ENCODE measurements around the gene SH3RF2. TPM values are rescaled to one million over a fixed set of nuclear protein-coding genes. Genes with fewer than 3 reads are reported as not detected.

The SH3RF2 gene
- total and polyA plus RNA-seq, 2 of the 13 experiments (the other 11 are each of a cell fraction or from before 2014, with no cell fraction given): 2.6 to 3.7 TPM

DNA sequence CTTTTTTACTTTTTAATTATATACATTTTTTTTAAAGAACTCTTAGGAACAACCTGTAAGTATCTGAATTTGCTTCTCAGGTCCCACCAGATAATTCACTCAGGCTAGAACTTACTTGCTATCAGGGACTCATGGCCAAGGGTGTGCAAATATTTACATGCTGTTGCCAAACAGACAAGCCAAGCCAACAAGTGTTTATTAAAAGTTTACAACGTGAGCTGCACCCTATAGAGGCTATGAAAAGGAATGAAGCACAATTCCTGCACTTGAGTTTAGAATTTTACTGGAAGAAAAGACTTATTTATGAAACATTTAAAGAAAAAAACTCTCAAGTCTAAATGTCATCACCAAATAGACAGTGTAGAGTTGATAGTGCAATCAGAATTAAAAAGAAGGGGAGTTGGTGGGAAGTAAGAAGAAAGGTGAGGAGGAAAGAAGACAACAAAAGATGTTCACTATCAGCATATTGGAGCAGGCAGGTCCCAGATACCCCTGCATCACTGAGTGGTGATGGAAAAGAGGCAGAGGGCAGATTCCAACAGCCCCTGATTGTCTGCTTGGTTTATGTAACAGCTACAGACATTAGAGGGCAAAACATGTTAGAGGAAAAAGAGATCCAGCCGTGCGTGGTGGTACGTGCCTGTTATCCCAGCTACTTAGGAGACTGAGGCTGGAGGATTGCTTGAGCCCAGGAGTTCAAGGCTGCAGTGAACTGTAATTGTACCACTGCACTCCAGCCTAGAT, 32.8 kb downstream of the SH3RF2 start (continued):
- TF ChIP-seq BCL6 (CRISPR knock-in tag; IDR thresholded peaks at IDR 0.05) (peak; percentile 25; the same call in 1 of the 2 replicates), DNMT1 (CRISPR knock-in tag; IDR thresholded peaks at IDR 0.05) (no peak), PRMT3 (CRISPR knock-in tag; IDR thresholded peaks at IDR 0.05; ENCODE audit: borderline replicate concordance, low read depth) (no peak), EP300 (IDR thresholded peaks at IDR 0.05; ENCODE audit: low read depth in 2 of 2, low read length in 2 of 2) (peak in 1 of 2 experiments; percentile 29; a peak in 1 of 4 replicates), EP300 (CRISPR knock-in tag; IDR thresholded peaks at IDR 0.05; ENCODE audit: borderline replicate concordance) (no peak), ARNTL (CRISPR knock-in tag; IDR thresholded peaks at IDR 0.05) (no peak), ZNF768 (CRISPR knock-in tag; IDR thresholded peaks at IDR 0.05) (no peak), ZNF562 (CRISPR knock-in tag; IDR thresholded peaks at IDR 0.05; ENCODE audit: borderline replicate concordance) (no peak), HOXA7 (CRISPR knock-in tag; IDR thresholded peaks at IDR 0.05) (no peak), HIVEP1 (CRISPR knock-in tag; IDR thresholded peaks at IDR 0.05) (no peak), BRCA1 (CRISPR knock-in tag; IDR thresholded peaks at IDR 0.05) (no peak), ZFP90 (CRISPR knock-in tag; IDR thresholded peaks at IDR 0.05; ENCODE audit: borderline replicate concordance) (0 out of 2 replicates have a peak, but pooled peaks have one; percentile 31), ZBTB20 (CRISPR knock-in tag; IDR thresholded peaks at IDR 0.05; ENCODE audit: borderline replicate concordance, low read depth) (no peak), SOX13 (IDR thresholded peaks at IDR 0.05) (no peak), SOX13 (CRISPR knock-in tag; conservative IDR thresholded peaks at IDR 0.05 in 1 of 2, IDR thresholded peaks at IDR 0.05 in 1 of 2) (peak in 1 of 2 experiments; percentile 32; a peak in 1 of 4 replicates), MEIS1 (CRISPR knock-in tag; IDR thresholded peaks at IDR 0.05; ENCODE audit: borderline replicate concordance) (no peak), ZNF24 (IDR thresholded peaks at IDR 0.05) (no peak), KLF6 (CRISPR knock-in tag; IDR thresholded peaks at IDR 0.05) (no peak), DNMT3B (CRISPR knock-in tag; conservative IDR thresholded peaks at IDR 0.05) (no peak), NONO (IDR thresholded peaks at IDR 0.05) (no peak), NONO (CRISPR knock-in tag; conservative IDR thresholded peaks at IDR 0.05) (no peak), NFE2 (CRISPR knock-in tag; IDR thresholded peaks at IDR 0.05) (no peak)
- TF ChIP-seq, protein P1, sequence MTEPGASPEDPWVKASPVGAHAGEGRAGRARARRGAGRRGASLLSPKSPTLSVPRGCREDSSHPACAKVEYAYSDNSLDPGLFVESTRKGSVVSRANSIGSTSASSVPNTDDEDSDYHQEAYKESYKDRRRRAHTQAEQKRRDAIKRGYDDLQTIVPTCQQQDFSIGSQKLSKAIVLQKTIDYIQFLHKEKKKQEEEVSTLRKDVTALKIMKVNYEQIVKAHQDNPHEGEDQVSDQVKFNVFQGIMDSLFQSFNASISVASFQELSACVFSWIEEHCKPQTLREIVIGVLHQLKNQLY (CRISPR knock-in tag; IDR thresholded peaks at IDR 0.05): no peak
- TF ChIP-seq, protein P2, sequence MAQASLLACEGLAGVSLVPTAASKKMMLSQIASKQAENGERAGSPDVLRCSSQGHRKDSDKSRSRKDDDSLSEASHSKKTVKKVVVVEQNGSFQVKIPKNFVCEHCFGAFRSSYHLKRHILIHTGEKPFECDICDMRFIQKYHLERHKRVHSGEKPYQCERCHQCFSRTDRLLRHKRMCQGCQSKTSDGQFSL (CRISPR knock-in tag; IDR thresholded peaks at IDR 0.05): no peak
- TF ChIP-seq, protein P3, sequence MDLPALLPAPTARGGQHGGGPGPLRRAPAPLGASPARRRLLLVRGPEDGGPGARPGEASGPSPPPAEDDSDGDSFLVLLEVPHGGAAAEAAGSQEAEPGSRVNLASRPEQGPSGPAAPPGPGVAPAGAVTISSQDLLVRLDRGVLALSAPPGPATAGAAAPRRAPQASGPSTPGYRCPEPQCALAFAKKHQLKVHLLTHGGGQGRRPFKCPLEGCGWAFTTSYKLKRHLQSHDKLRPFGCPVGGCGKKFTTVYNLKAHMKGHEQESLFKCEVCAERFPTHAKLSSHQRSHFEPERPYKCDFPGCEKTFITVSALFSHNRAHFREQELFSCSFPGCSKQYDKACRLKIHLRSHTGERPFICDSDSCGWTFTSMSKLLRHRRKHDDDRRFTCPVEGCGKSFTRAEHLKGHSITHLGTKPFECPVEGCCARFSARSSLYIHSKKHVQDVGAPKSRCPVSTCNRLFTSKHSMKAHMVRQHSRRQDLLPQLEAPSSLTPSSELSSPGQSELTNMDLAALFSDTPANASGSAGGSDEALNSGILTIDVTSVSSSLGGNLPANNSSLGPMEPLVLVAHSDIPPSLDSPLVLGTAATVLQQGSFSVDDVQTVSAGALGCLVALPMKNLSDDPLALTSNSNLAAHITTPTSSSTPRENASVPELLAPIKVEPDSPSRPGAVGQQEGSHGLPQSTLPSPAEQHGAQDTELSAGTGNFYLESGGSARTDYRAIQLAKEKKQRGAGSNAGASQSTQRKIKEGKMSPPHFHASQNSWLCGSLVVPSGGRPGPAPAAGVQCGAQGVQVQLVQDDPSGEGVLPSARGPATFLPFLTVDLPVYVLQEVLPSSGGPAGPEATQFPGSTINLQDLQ (CRISPR knock-in tag; IDR thresholded peaks at IDR 0.05): no peak
- TF ChIP-seq, protein P4, sequence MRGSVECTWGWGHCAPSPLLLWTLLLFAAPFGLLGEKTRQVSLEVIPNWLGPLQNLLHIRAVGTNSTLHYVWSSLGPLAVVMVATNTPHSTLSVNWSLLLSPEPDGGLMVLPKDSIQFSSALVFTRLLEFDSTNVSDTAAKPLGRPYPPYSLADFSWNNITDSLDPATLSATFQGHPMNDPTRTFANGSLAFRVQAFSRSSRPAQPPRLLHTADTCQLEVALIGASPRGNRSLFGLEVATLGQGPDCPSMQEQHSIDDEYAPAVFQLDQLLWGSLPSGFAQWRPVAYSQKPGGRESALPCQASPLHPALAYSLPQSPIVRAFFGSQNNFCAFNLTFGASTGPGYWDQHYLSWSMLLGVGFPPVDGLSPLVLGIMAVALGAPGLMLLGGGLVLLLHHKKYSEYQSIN (CRISPR knock-in tag; IDR thresholded peaks at IDR 0.05; ENCODE audit: borderline replicate concordance): no peak
